Measurements from ENCODE around the gene SCNN1G.

Gene SCNN1G

DNA sequence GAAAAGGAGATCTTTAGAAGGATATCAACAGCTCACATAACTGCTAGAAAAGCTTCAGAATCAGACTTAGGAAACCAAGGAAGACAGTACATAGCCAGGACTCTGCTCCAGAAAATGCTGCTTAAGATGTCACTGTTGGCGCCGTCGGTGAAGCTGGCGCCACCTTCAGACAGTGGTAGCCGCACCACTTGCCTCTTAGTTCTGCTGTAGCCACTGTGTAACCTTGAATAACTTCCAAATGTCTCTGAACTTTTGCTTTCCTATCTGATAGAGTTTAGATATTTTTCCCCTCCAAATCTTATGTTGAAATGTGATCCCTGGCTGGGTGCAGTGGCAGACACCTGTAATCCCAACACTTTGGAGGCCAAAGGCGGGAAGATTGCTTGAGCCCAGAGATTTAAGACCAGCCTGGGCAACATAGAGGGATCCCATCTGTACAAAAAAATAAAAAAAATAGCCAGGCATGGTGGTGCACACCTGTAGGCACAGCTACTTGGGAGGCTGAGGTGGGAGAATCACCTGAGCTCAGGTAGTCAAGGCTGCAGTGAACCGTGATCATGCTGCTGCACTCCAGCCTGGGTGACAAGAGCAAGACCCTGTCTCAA is 27.0 kb upstream of the SCNN1G start:
- no peak for DNase-seq (ENCODE audit: low read depth)

DNA sequence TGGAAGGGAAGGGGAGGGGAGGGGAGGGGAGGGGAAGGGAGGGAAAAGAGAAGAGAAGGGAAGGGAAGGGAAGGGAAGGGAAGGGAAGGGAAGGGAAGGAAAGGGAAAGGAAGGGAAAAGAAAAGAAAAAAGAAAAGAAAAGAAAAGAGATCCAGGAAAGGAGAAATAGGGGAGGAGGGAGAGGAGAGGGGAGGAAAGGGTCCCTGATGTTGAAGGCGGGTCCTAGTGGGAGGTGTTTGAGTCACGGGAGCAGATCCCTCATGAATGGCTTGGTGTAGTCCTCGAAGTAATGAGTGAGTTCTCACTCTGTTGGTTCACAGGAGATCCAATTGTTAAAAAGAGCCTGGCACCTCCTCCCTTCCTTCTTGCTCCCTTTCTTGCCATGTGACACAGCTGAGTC is 26.4 kb upstream of the SCNN1G start:
- no peak for DNase-seq (ENCODE audit: low read depth)

DNA sequence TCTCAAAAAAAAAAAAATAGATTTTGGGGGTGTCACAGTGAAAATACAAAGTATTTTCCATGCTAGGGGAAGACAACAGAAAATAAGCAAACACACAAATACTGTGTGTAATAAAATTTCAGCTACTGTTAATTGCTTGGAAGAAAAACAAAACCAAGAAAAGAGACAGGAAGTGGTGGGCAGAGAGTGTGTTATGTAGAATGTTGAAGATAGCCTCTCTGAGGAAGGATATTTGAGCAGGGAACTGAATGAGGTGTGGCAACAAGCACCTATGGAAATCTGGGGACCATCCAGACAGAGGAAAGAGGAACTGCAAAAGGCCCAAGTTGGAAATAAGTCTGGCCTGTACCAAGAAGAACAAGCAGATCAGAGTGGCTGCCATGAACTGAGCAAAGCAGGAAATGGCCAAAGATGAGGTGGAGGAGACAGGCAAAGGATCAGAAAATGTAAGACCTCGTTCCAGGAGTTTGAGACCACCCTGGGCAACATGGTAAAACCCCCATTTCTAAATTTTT is 25.5 kb upstream of the SCNN1G start:
- DNase-seq (ENCODE audit: low read depth) = no peak

GRCh38 chr16:23158114-23158513 is 24.4 kb upstream of the SCNN1G start:
- no peak for DNase-seq (ENCODE audit: low read depth)

GRCh38 chr16:23160082-23160481 is 22.5 kb upstream of the SCNN1G start:
- DNase-seq (ENCODE audit: low read depth) = no peak

DNA sequence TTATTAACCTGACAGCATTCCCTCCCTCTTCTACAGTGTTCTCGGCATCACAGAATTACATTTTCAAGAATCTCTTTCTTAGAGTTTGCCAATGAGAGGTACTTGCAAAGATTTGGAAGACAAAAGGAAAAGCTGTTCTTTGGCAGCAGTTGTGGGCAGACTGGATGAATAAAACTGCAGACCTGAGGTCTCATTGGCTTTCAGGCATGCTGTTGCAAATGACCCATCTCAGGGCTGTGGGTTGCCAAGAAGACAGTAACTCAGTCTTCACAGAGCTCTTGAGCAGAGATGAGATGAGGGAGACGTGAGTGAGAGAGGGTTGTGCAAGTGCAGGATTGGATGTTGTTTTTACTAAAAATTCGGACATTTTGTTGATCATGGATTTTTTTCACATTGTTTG is 22.0 kb upstream of the SCNN1G start:
- DNase-seq (ENCODE audit: low read depth) = no peak

DNA sequence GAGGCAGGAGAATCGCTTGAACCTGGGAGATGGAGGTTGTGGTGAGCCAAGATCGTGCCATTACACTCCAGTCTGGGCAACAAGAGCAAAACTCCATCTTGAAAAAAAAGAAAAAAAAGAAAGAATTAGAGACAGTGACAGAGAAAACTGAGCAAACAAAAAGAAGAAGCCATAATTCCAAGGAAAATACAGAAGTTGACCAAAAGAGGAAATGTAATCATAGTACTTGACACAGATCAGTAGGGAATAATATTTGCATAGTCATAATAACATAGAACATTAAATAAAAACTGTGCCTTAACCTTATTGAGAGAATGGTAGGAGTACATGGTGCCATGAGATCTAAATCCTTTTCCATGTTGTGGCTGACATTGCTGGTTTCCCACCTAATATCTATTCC is 18.6 kb upstream of the SCNN1G start:
- DNase-seq (ENCODE audit: low read depth) = no peak

GRCh38 chr16:23164736-23165135 is 17.8 kb upstream of the SCNN1G start:
- no peak for DNase-seq (ENCODE audit: low read depth)

GRCh38 chr16:23172583-23172982 is 10.0 kb upstream of the SCNN1G start:
- DNase-seq (ENCODE audit: low read depth) = no peak

- no peak for DNase-seq (ENCODE audit: low read depth)
These were observed 9.6 kb upstream of the SCNN1G start for GRCh38 chr16:23172994-23173393.

GRCh38 chr16:23174622-23175021 is 7.9 kb upstream of the SCNN1G start:
- no peak for DNase-seq (ENCODE audit: low read depth)

DNA sequence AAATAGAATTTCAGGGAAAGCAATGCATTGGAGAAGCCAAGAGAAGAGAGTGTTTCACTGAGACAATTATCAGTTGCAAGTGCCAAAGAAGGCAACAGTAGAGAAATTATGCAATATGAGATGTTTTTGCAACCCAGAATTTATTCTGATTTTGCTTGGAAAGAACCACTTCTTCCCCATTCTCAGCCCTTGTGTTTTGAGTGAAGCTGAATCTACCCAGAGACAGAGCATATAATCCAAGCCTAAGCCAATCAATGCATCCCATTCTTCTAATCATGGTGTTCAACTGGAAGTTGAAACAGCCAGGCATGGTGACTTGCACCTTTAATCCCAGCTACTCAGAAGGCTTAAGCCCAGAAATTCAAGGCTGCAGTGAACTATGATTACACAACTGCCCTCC is 6.9 kb upstream of the SCNN1G start:
- DNase-seq (ENCODE audit: low read depth) = no peak

- DNase-seq (ENCODE audit: low read depth) = no peak
These were observed 1.0 kb upstream of the SCNN1G start for GRCh38 chr16:23181506-23181905.

DNA sequence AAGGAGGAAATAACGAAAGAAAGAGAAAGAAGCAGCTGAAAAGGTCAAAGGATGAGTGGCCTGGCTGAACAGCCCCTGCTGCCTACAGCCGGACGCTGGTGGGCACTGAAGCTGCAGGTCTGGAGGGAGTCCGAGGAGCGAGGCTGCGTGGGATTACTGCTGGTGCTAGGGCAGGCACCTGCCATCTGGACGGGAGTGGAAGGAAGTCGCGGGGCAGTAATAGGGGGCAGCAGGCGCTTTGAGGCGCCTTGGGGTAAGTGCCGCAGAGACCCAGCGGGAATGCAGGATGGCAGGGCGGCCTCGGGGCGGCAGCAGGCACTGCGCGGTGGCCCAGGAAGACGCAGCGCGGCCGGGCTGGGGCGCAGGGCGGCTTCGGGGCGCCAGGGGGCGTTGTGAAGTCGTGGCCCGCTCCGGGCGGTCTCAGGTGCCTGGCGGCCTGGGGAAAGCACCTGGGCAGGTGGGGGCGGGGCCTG is 303 bp upstream of the SCNN1G start:
- no peak for DNase-seq (ENCODE audit: low read depth)

DNA sequence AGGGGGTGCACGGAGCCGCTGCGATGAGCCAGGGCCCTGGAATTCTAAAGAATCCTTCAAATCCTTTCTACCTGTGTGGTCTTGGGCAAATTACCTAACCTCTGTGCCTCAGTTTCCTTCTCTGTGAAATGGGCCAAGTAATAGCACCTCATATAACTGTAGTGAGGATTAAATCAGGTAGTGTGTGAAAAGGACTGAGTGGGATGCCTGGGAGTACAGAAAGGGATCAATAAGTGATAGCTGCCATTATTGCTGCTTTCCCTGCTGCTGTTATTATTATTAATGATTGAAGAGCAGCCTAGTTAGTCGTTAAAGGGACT is 958 bp downstream of the SCNN1G start:
- DNase-seq (ENCODE audit: low read depth) = no peak

DNA sequence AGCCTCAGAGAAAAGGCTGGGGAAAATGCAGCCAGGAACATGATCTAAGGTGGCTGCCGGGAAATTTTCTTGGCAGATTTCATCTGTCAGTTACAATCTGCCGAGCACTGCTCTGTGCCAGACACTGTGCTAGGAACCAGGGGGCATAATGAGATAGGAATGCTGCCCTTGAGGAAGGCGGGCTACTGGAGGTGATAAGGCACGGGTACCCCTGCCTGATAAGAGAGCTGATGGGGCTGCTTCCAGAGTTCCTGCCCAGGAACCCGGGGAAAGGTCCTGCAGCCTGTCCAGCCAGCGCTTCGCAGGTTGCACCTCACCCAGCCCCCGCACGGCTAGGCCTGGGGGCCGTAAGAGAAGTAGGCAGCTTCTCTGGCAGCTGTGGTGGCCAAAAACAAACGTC is 3.1 kb downstream of the SCNN1G start:
- DNase-seq (ENCODE audit: low read depth) = no peak

DNA sequence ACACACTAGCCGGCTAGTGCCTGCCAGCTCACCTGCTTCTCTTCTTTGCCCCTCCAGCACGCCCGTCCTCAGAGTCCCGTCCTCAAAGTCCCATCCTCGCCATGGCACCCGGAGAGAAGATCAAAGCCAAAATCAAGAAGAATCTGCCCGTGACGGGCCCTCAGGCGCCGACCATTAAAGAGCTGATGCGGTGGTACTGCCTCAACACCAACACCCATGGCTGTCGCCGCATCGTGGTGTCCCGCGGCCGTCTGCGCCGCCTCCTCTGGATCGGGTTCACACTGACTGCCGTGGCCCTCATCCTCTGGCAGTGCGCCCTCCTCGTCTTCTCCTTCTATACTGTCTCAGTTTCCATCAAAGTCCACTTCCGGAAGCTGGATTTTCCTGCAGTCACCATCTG is 3.6 kb downstream of the SCNN1G start:
- DNase-seq (ENCODE audit: low read depth) = no peak

DNA sequence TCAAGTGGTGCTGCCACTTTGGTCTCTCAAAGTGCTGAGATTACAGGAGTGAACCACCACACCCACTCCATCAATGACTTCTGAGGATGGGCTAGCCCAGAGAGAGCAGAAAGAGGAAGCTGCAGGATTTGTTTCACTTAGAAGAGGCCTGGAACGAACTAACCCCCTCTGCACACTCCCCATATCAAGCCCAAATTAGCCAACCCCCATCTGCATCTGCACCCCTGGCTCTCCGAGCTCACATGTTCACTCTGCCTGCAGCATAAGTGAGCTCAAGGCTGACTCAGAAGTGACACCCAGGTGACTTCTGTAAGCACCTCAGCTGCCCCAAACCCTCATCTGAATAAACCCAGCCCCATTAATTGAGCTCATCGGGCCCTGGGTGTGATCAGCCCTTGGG is 4.8 kb downstream of the SCNN1G start:
- no peak for DNase-seq (ENCODE audit: low read depth)

GRCh38 chr16:23188911-23189310 is 6.4 kb downstream of the SCNN1G start:
- no peak for DNase-seq (ENCODE audit: low read depth)

- no peak for DNase-seq (ENCODE audit: low read depth)
These were observed 12.1 kb downstream of the SCNN1G start for GRCh38 chr16:23194497-23195221.

- no peak for DNase-seq (ENCODE audit: low read depth)
These were observed 12.9 kb downstream of the SCNN1G start for GRCh38 chr16:23195366-23195978.

DNA sequence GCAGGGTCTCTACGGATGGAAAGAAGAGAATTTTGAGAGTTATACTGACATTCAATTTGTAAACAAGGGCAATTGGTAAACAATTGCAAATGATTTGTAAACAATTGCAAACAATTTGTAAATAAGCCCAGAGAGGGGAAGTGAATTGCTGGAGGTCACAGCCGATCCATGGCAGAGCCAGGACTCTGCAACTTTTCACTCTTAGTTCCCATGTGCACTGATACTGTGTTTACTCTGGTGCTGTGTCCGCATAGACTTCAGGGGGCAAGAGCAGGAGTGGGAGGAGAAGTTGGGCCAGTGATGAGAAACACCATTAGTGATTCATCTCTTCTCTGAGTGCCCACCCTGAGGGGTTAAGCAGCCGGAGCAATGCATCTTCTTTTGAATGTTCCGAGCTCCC is 14.0 kb downstream of the SCNN1G start:
- no peak for DNase-seq (ENCODE audit: low read depth)

GRCh38 chr16:23202166-23202565 is 19.6 kb downstream of the SCNN1G start:
- DNase-seq (ENCODE audit: low read depth) = no peak

- no peak for DNase-seq (ENCODE audit: low read depth)
These were observed 24.4 kb downstream of the SCNN1G start for GRCh38 chr16:23206986-23207385.
